GM21526 (cell line): ENCODE measurements around the gene BCAS4.

Experiments
- ATAC-seq: cut with Tn5 transposase; IDR thresholded peaks from one replicate; pipeline ENCODE4 v1.9.1; 2021; ENCODE audit warnings: moderate library complexity; ENCODE audit not compliant: unreplicated experiment, low FRiP score

BCAS4 gene

GRCh38 chr20:50848846-50849673 lies 54.2 kb downstream of the BCAS4 start:
- ATAC-seq = no peak

DNA sequence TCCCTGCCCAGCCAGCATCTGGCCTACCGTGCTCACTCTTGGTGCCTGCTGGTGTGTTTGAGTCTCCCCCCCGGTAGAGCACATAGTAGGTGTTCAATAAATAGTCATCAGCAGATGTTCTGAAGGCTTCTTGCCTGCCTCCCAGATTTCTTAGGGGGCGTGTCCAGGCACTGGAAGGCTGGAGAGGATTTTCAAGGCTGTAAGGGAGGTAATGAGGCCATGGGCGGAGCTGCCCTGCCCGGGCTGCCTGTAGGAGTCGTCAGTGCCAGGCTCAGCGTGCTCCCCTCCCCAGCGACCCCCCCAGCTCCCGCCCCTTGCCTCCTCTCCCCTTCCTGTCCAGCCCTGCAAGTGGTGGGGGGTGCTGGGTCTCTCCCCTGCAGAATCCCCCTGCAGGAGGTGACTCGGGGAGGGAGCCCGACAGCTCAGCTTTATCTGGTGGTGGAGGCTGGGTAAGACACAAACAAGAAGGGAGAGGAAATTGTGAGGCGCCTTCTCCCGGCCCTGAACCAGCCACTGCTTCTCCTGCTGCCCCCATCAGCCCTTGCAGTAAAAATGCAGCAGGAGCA lies 55.9 kb downstream of the BCAS4 start:
- no peak for ATAC-seq

- ATAC-seq = no peak
Measured at GRCh38 chr20:50852085-50852484, 57.2 kb downstream of the BCAS4 start.

- no peak for ATAC-seq
Measured at GRCh38 chr20:50854506-50855249, 59.8 kb downstream of the BCAS4 start.

- ATAC-seq = no peak
Measured at GRCh38 chr20:50855498-50856474, 60.9 kb downstream of the BCAS4 start.

DNA sequence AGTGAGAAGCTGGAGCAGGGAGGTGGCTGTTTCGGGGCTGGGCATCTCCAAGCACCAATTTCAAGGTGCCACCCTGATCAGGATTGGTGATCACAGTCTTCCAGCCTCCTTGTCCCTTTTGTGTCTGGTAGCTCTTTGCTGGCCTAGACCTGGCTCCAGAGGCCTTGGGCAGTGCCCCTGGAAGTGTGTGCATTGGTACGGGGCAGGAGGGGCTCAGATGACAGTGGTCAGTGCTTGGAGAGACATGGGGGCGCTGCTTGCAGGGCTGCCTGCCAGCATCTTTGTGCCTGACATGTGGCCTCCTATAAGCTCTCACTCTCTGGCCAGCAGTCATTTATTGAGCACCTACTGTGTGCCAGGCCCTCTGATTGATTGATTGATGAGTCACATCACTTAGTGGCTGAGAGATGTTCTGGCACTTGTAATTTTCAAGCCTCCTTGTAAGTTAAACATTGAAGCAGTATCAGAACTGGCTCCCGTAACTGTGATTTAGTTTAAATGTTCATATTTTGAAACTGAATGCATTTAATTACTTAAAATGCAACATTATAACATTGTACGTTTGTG lies 61.7 kb downstream of the BCAS4 start:
- ATAC-seq = no peak

GRCh38 chr20:50857348-50857747 lies 62.5 kb downstream of the BCAS4 start:
- no peak for ATAC-seq

GRCh38 chr20:50858525-50858924 lies 63.7 kb downstream of the BCAS4 start:
- no peak for ATAC-seq

- no peak for ATAC-seq
Measured at GRCh38 chr20:50859161-50859560, 64.3 kb downstream of the BCAS4 start.

DNA sequence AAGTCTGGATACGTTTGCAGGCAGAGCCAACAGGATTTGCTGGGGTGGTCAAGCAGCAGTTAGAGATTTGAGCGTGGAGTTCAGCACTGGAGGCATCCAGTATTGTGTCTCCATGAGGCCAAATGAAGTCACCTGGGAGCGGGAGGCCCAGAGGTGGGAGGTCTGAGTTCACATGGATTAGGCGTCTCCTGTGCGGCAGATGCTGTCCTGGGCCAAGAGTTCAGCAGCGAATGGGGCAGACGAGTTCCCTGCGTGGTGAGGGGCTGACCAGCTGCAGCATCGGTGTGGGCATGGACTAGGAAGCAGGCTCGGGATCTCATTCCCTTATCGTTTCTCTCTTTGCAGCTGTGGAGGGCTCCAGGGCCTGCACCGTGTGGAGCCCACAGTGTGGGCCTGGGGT lies 66.2 kb downstream of the BCAS4 start:
- no peak for ATAC-seq

- no peak for ATAC-seq
Measured at GRCh38 chr20:50862546-50862945, 67.7 kb downstream of the BCAS4 start.

GRCh38 chr20:50865114-50865513 lies 70.3 kb downstream of the BCAS4 start:
- ATAC-seq = no peak

- ATAC-seq = no peak
Measured at GRCh38 chr20:50865591-50865990, 70.7 kb downstream of the BCAS4 start.

DNA sequence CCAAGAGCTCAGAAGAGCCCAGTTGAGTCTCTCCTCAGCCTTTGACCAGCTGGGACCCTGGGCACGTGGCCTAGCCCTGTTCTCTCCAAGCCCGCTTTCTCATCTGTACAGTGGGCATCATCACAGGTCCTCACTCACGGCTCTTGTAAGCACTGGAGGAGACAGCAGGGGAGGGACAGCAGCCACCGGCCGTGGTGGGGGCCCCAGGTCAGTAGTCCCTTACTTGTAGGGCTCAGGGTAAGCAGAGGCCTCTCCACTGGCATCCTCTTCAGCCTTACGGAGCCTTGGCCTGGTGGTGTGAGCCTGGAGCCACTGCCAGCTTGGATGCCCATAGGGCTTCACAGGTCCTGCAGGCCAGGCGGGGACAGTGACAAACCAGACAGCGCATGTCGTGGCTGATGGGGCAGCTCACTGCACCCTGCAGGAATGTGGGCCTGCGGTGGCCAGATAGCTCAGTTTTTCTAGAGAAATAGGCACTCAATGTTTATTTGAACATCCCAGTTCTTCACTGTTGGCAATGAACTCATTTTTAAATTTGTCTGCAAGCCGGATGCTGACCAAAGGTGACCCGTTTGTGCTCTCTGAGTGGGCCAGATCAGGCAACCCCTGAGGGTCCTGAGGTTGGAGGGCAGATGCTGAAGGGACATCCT lies 71.3 kb downstream of the BCAS4 start:
- no peak for ATAC-seq

DNA sequence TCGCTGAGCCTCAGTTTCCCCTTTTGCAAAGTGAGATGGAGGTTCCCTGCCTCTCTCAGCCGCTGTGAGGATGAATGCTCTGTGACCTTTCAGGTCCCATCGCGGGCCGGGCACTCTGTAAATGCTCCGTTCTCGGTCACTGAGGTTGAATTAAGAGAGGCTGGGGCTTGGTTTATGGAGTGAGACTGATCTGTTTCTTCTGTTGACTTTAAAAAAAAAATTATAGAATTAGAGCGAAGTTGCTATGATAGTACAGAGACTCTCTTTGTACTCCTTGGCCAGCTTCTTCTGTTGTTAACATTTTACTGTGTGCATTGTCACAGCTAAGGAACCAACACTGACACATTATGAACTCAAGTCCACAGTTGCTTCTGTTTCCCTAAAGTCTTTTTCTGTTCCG lies 72.0 kb downstream of the BCAS4 start:
- ATAC-seq = no peak

DNA sequence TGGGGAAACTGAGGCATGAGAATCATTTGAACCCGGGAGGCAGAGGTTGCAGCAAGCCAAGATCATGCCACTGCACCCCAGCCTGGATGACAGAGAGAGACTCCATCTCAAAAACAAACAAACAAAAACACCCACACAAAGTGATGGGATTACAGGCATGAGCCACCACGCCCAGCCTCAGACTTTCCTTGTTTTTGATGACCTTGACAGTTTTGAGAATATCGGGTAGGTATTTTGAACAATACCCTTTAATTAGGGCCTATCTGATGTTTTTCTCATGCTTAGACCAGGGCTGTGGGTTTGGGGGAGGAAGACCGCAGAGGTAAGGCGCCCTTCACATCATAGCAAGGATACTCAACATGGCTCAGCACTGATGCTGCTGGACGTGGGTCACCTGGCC lies 72.9 kb downstream of the BCAS4 start:
- ATAC-seq = no peak

- no peak for ATAC-seq
Measured at GRCh38 chr20:50868509-50869495, 73.9 kb downstream of the BCAS4 start.

GRCh38 chr20:50870561-50871161 lies 75.8 kb downstream of the BCAS4 start:
- no peak for ATAC-seq
